SK-N-SH (cell line): ENCODE results near the gene ZNF784. TPM values are rescaled to one million over a fixed set of nuclear protein-coding genes. Genes with fewer than 3 reads are reported as not detected.

Source experiments
- CTCF ChIA-PET: fragments of 300-600, 350-600 bp; formaldehyde crosslinking; extraction: SDS; loops from one replicate; lab custom pipeline; 2021; lab: Yijun Ruan, JAX
- POLR2A ChIA-PET: fragments of 350-600 bp; sonication (Branson Sonifier 250); formaldehyde crosslinking; extraction: SDS; loops from one replicate; lab custom pipeline; 2020; ENCODE audit warnings: antibody characterized with exemption, inconsistent platforms; lab: Yijun Ruan, JAX
- DNase-seq: peaks from one replicate; pipeline ENCODE4 v3.0.0; 2012
- H2AFZ ChIP-seq: fragments of 200-600 bp; sonication (generic); 2 replicates; pipeline ENCODE4 v1.8.1; 2016; ENCODE audit warnings: antibody characterized with exemption, mild to moderate bottlenecking, low read depth
- H3F3A ChIP-seq: fragments of 200-600 bp; sonication (generic); replicated peaks from 2 replicates; pipeline ENCODE3; 2016; ENCODE audit warnings: antibody characterized with exemption, mild to moderate bottlenecking; ENCODE audit not compliant: insufficient read depth
- H3K27ac ChIP-seq, 2 experiments: fragments of 200-500 bp in 1 of 2; fragments of 200-600 bp in 1 of 2; sonication (Bioruptor generic) in 1 of 2; sonication (generic), shearing (Covaris generic) in 1 of 2; 2 replicates each; pipeline versions ENCODE4 v1.5.1 to v1.6.1; 2014 to 2016; ENCODE audit warnings: low read depth in 2 of 2, inconsistent platforms in 1 of 2, low read length in 1 of 2, mild to moderate bottlenecking in 1 of 2, mixed read lengths in 1 of 2
- H3K27me3 ChIP-seq: fragments of 200-600 bp; sonication (generic), shearing (Covaris generic); 2 replicates; pipeline ENCODE4 v1.6.1; 2016; ENCODE audit warnings: mixed run types; ENCODE audit not compliant: insufficient read depth
- H3K36me3 ChIP-seq, 2 experiments: fragments of 200-500 bp in 1 of 2; fragments of 200-600 bp in 1 of 2; sonication (Bioruptor generic) in 1 of 2; sonication (generic) in 1 of 2; replicated peaks in 1 of 2; 2 replicates each; pipeline versions ENCODE3 to v1.5.1; 2014 to 2016; ENCODE audit warnings: low read length in 1 of 2, mild to moderate bottlenecking in 1 of 2; ENCODE audit not compliant: insufficient read depth in 2 of 2, control insufficient read depth in 1 of 2
- H3K4me1 ChIP-seq, 2 experiments: fragments of 200-500 bp in 1 of 2; fragments of 200-600 bp in 1 of 2; sonication (Bioruptor generic) in 1 of 2; sonication (generic), shearing (Covaris generic) in 1 of 2; 2 replicates each; pipeline versions ENCODE4 v1.5.1 to v1.6.1; 2014 to 2016; ENCODE audit warnings: low read depth in 1 of 2, low read length in 1 of 2, mixed run types in 1 of 2; ENCODE audit not compliant: insufficient read depth in 2 of 2, control insufficient read depth in 1 of 2
- H3K4me2 ChIP-seq: fragments of 200-600 bp; sonication (generic), shearing (Covaris generic); 2 replicates; pipeline ENCODE4 v1.6.1; 2017; ENCODE audit warnings: mixed run types
- H3K4me3 ChIP-seq, 2 experiments: fragments of 200-500 bp in 1 of 2; fragments of 200-600 bp in 1 of 2; sonication (Bioruptor generic) in 1 of 2; sonication (generic), shearing (Covaris generic) in 1 of 2; 2 replicates each; pipeline versions ENCODE4 v1.5.1 to v1.8.1; 2014 to 2016; ENCODE audit warnings: low read depth in 2 of 2, inconsistent platforms in 1 of 2, low read length in 1 of 2, mild to moderate bottlenecking in 1 of 2, mixed read lengths in 1 of 2, moderate library complexity in 1 of 2
- H3K79me2 ChIP-seq: fragments of 200-600 bp; sonication (generic); 2 replicates; pipeline ENCODE4 v1.8.1; 2017; ENCODE audit warnings: mild to moderate bottlenecking; ENCODE audit not compliant: insufficient read depth
- H3K9ac ChIP-seq: fragments of 200-600 bp; sonication (generic); 2 replicates; pipeline ENCODE4 v1.6.1; 2017; ENCODE audit warnings: mixed run types
- H3K9me2 ChIP-seq: fragments of 200-600 bp; sonication (generic); 2 replicates; pipeline ENCODE4 v1.6.1; 2017; ENCODE audit warnings: mixed run types
- H3K9me3 ChIP-seq: fragments of 200-600 bp; sonication (generic); 2 replicates; pipeline ENCODE4 v1.6.1; 2017; ENCODE audit warnings: mixed run types, mild to moderate bottlenecking, moderate library complexity
- H4K20me1 ChIP-seq: fragments of 200-600 bp; sonication (generic); 2 replicates; pipeline ENCODE4 v1.6.1; 2017; ENCODE audit warnings: mild to moderate bottlenecking, mixed run types; ENCODE audit not compliant: insufficient read depth
- CHD2 ChIP-seq: fragments of 150-350 bp; IDR thresholded peaks from 2 replicates; pipeline ENCODE4 v1.6.1; 2018; ENCODE audit warnings: low read length; ENCODE audit not compliant: partially characterized antibody
- ELF1 ChIP-seq: IDR thresholded peaks from 2 replicates; pipeline ENCODE4 v1.4.0; 2012
- FOXJ3 ChIP-seq: sonication (generic); formaldehyde crosslinking; IDR thresholded peaks from 2 replicates; pipeline ENCODE4 v1.5.1; 2020; ENCODE audit warnings: mild to moderate bottlenecking, missing genetic modification reagents
- JUND ChIP-seq: IDR thresholded peaks from 2 replicates; pipeline ENCODE4 v1.4.0; 2012
- MEF2A ChIP-seq: IDR thresholded peaks from 2 replicates; pipeline ENCODE4 v1.4.0; 2012; ENCODE audit warnings: low read depth, borderline replicate concordance
- MXI1 ChIP-seq: IDR thresholded peaks from 2 replicates; pipeline ENCODE4 v1.6.1; 2012; ENCODE audit warnings: mild to moderate bottlenecking, low read depth, low read length, improper control_type of control experiment
- NFIC ChIP-seq: IDR thresholded peaks from 2 replicates; pipeline ENCODE4 v1.4.0; 2012; ENCODE audit warnings: borderline replicate concordance
- NRF1 ChIP-seq: IDR thresholded peaks from 2 replicates; pipeline ENCODE4 v1.6.1; 2012; ENCODE audit warnings: low read depth, mild to moderate bottlenecking, low read length
- RAD21 ChIP-seq: IDR thresholded peaks from 2 replicates; pipeline ENCODE4 v1.6.1; 2012; ENCODE audit warnings: mild to moderate bottlenecking, low read length
- SMC3 ChIP-seq: IDR thresholded peaks from 2 replicates; pipeline ENCODE4 v1.6.1; 2012; ENCODE audit warnings: low read depth, low read length, improper control_type of control experiment
- TCF12 ChIP-seq: IDR thresholded peaks from 2 replicates; pipeline ENCODE4 v1.4.0; 2012
- YY1 ChIP-seq: IDR thresholded peaks from 2 replicates; pipeline ENCODE4 v1.4.0; 2012; ENCODE audit warnings: low read depth, mild to moderate bottlenecking
- WGBS: methylation state at CpG from one replicate; pipeline ENCODE4 v1.1.6; 2017; ENCODE audit warnings: low lambda C conversion rate; 5-methylcytosine and 5-hydroxymethylcytosine counted together
- polyA plus RNA-seq, 3 experiments: library from polyadenylated mRNA; depleted of rRNA; stranded (reverse); fragments of >200 nt; gene quantifications; 2 replicates each; pipeline ENCODE4 v1.2.3, GENCODE V29; 2012
- TF ChIP-seq, protein P1 (sequence below): IDR thresholded peaks from 2 replicates; pipeline ENCODE4 v1.6.1; 2012; ENCODE audit warnings: mild to moderate bottlenecking, low read depth, low read length, moderate library complexity
- TF ChIP-seq, protein P2 (sequence below): IDR thresholded peaks from 2 replicates; pipeline ENCODE4 v1.4.0; 2012; ENCODE audit warnings: low read depth, borderline replicate concordance
- TF ChIP-seq, protein P3 (sequence below): IDR thresholded peaks from 2 replicates; pipeline ENCODE4; 2012

The ZNF784 gene
- polyA plus RNA-seq, 1 of the 3 experiments (the other 2 are of a cell fraction) = 5.5 TPM

DNA sequence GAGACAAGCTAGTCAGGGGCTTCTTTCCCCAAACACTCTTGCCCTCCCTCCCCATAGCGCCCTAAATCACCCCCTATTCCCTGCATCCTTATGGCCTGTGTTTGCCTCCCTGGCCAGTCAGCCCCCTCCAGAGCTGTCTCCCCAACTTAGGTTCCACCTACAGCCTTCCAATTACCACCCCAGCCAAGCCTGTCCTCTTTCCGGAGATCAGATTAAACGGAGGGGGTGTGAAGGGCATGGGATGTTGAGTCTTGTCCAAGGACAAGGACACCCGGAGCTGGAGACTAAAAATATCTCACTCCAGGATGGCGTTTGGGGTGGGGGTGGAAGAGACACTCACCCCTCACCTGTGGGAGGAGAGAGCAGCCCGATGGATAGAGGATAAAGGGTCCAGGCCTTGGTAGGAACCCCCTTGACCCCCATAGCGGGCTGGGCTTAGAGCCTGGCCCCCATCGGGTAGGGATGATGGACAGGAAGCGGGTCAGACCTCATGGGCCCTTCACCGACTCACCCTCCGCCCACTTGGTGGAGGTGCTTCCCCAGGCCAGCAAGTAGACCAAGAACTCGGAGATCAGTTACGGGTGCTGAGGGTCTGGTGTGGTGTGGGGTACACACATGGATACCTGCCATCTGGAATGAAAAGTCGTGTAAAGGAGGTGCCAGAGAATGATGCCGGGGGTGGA, 12.9 kb downstream of the ZNF784 start:
- Histone ChIP-seq H3F3A (no peaks in the 10 kb centered on the region), H3K4me3 (no peak overlapping the region), H3K9ac (no peak overlapping the region), H3K9me3 (no peaks in the 10 kb centered on the region), H3K4me2 (no peak overlapping the region), H3K36me3 (peaks cover 24 to 32% of the 10 kb centered on the region in 2 experiments), H3K9me2 (no peaks in the 10 kb centered on the region), H3K27ac (no peak overlapping the region), H3K79me2 (peaks cover 67% of the 10 kb centered on the region), H3K4me1 (peaks cover 0 to 5% of the 10 kb centered on the region in 2 experiments; a peak in 2 of 4 replicates), H2AFZ (no peak overlapping the region), H4K20me1 (peaks cover 53% of the 10 kb centered on the region), H3K27me3 (no peaks in the 10 kb centered on the region)
- TF ChIP-seq NRF1 (no peak), TCF12 (no peak), MEF2A (no peak), FOXJ3 (no peak), JUND (no peak), NFIC (no peak)
- TF ChIP-seq, protein P1, sequence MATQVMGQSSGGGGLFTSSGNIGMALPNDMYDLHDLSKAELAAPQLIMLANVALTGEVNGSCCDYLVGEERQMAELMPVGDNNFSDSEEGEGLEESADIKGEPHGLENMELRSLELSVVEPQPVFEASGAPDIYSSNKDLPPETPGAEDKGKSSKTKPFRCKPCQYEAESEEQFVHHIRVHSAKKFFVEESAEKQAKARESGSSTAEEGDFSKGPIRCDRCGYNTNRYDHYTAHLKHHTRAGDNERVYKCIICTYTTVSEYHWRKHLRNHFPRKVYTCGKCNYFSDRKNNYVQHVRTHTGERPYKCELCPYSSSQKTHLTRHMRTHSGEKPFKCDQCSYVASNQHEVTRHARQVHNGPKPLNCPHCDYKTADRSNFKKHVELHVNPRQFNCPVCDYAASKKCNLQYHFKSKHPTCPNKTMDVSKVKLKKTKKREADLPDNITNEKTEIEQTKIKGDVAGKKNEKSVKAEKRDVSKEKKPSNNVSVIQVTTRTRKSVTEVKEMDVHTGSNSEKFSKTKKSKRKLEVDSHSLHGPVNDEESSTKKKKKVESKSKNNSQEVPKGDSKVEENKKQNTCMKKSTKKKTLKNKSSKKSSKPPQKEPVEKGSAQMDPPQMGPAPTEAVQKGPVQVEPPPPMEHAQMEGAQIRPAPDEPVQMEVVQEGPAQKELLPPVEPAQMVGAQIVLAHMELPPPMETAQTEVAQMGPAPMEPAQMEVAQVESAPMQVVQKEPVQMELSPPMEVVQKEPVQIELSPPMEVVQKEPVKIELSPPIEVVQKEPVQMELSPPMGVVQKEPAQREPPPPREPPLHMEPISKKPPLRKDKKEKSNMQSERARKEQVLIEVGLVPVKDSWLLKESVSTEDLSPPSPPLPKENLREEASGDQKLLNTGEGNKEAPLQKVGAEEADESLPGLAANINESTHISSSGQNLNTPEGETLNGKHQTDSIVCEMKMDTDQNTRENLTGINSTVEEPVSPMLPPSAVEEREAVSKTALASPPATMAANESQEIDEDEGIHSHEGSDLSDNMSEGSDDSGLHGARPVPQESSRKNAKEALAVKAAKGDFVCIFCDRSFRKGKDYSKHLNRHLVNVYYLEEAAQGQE = no peak
- TF ChIP-seq, protein P2, sequence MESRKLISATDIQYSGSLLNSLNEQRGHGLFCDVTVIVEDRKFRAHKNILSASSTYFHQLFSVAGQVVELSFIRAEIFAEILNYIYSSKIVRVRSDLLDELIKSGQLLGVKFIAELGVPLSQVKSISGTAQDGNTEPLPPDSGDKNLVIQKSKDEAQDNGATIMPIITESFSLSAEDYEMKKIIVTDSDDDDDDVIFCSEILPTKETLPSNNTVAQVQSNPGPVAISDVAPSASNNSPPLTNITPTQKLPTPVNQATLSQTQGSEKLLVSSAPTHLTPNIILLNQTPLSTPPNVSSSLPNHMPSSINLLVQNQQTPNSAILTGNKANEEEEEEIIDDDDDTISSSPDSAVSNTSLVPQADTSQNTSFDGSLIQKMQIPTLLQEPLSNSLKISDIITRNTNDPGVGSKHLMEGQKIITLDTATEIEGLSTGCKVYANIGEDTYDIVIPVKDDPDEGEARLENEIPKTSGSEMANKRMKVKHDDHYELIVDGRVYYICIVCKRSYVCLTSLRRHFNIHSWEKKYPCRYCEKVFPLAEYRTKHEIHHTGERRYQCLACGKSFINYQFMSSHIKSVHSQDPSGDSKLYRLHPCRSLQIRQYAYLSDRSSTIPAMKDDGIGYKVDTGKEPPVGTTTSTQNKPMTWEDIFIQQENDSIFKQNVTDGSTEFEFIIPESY = no peak
- POLR2A ChIA-PET = interaction anchor here (0.6 kb wide), 1 partner anchor 25 kb away, joined by 4 read pairs; no protein-coding TSS in a partner anchor
- CTCF ChIA-PET = interaction anchor here (1.6 kb wide), 1 partner anchor 144 kb away, joined by 6 read pairs; no protein-coding TSS in a partner anchor
- DNase-seq = peak; percentile 9
- 88% methylated on average over 15 of the region's 15 CpGs for WGBS

DNA sequence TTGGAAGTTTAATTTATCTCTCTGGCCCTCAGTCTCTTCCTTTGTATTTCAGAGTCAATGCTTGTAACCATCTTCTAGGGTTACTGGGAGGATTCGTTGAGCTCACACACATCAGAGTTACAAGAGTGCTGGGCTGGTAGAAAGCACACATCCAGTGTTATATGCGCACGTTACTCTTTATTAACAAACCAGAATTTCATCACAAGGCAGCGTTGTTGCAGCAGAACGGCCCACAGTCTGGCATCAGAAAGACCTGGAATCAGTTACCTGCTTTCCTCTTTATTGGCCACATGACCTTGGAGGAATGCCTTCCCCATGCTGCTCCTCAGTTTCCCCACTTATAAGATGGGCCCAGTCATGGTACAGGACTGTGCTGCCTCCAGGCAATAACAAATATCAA, 15.0 kb downstream of the ZNF784 start:
- TF ChIP-seq SMC3 (no peak), MXI1 (no peak), RAD21 (no peak), CHD2 (no peak), YY1 (no peak), ELF1 (no peak)
- TF ChIP-seq, protein P3, sequence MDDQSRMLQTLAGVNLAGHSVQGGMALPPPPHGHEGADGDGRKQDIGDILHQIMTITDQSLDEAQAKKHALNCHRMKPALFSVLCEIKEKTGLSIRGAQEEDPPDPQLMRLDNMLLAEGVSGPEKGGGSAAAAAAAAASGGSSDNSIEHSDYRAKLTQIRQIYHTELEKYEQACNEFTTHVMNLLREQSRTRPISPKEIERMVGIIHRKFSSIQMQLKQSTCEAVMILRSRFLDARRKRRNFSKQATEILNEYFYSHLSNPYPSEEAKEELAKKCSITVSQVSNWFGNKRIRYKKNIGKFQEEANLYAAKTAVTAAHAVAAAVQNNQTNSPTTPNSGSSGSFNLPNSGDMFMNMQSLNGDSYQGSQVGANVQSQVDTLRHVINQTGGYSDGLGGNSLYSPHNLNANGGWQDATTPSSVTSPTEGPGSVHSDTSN = no peak
- H3K4me3 ChIP-seq = no peak overlapping the region
- peaks cover 9% of the 10 kb centered on the region for H3F3A ChIP-seq
- peaks cover 2 to 11% of the 10 kb centered on the region in 2 experiments; a peak in 3 of 4 replicates for H3K4me1 ChIP-seq
- H3K4me2 ChIP-seq = no peak overlapping the region
- H3K9me3 ChIP-seq = no peaks in the 10 kb centered on the region
- 97% methylated on average over 5 of the region's 5 CpGs for WGBS
- DNase-seq = no peak
- no peak overlapping the region for H2AFZ ChIP-seq
- H3K9me2 ChIP-seq = no peaks in the 10 kb centered on the region
- H4K20me1 ChIP-seq = peaks cover 53% of the 10 kb centered on the region
- ChIA-PET POLR2A (no interaction called here), CTCF (interaction anchor here (1.0 to 1.1 kb wide), 2 partner anchors 10 to 92 kb away, joined by 3 read pairs; no protein-coding TSS in a partner anchor)
- peaks cover 16 to 24% of the 10 kb centered on the region in 2 experiments for H3K36me3 ChIP-seq
- no peak overlapping the region for H3K9ac ChIP-seq
- no peak overlapping the region for H3K27ac ChIP-seq
- peaks cover 75% of the 10 kb centered on the region for H3K79me2 ChIP-seq
- H3K27me3 ChIP-seq = no peaks in the 10 kb centered on the region
